Activated CD4-positive, alpha-beta T cell treated with anti-CD3 and anti-CD28 coated beads, Interleukin-2, amount 10 ng/mL, durations not matched to agents 24 days and 14 days (primary cell): ENCODE results near the gene GGACT. TPM values are rescaled to one million over a fixed set of nuclear protein-coding genes. Genes with fewer than 3 reads are reported as not detected.
"Not testable (repeated sequence)": the region's sequence is repeated elsewhere in the genome, so short reads cannot be mapped to it uniquely, and the experiment has no call there.

ENCODE experiments used
- DNase-seq: peaks from one replicate; pipeline ENCODE4 v3.0.0; 2022
- H3K27ac Mint-ChIP-seq: one replicate; pipeline ENCODE4 v1.8.0; 2022; ENCODE audit warnings: mild to moderate bottlenecking, mixed read lengths
- H3K27me3 Mint-ChIP-seq: one replicate; pipeline ENCODE4 v1.8.0; 2022; ENCODE audit warnings: mixed read lengths
- H3K36me3 Mint-ChIP-seq: one replicate; pipeline ENCODE4 v1.8.0; 2022; ENCODE audit warnings: low read depth, mild to moderate bottlenecking, mixed read lengths
- H3K4me1 Mint-ChIP-seq: one replicate; pipeline ENCODE4 v1.8.0; 2021; ENCODE audit warnings: mixed read lengths
- H3K4me3 Mint-ChIP-seq: one replicate; pipeline ENCODE4 v1.8.0; 2022; ENCODE audit warnings: mild to moderate bottlenecking, moderate library complexity, mixed read lengths
- H3K9me3 Mint-ChIP-seq: one replicate; pipeline ENCODE4 v1.8.0; 2021; ENCODE audit warnings: mixed read lengths
- intact Hi-C: fragments of 100-400 bp; cut with micrococcal nuclease; formaldehyde crosslinking; loops from one replicate; pipeline ENCODE4 v1.15.1; 2023
- total RNA-seq: library from RNA; stranded (reverse); gene quantifications from 2 replicates; pipeline ENCODE4 v1.2.3, GENCODE V29; 2022

Gene GGACT
- total RNA-seq: 4.4 and 5.9 TPM in 2 replicates

DNA sequence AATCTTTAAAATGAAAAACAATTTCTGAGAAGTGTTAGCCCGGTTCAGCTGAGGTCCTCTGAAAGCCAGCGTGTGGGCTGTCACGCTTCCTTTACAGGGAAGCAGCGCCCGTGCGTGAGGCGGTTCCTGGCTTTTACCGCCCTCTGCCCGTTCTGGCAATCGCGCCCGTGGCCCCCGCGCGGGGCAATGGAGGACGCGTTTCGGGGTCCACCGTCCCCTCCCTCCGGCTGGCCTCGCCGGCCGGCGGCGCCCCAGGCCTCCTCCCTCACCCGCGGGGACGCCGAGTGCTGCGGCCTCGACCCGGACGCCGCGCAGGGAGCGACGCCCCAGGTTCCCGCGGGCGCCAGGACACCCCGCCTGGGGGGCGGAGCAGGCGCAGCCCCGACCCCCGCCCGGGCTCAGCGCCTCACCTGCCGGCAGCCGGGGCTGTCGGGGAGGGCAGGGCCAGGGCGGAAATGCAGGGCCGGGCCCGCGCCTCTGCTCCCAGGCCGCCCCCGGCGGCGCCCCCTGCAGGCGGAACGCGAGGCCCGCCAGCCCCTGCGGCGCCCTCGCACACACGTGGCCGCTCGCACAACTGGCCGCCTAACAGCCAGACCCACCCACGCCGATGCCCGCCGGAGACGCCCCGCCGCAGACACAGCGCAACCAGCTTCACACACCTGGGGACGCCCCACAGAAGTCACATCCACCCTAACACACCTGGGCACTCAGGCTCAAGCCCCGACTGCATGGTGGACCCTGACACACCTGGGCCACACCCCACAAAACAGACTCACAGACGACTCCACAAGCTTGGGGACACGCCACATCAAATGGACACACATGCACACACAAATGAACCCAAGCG, at the start of gene GGACT:
TSS of gene GGACT (minus strand) at position 459 of the 847 bp plus-strand sequence. CDS start 56,198 bp downstream, outside the sequence.
- DNase-seq: peak; percentile 95
- Mint-ChIP-seq H3K27me3 (no peaks in the 10 kb centered on the region), H3K4me3 (peak within 1 kb of the TSS; percentile 84), H3K27ac (peak within 1 kb of the TSS; percentile 96), H3K9me3 (peaks cover 11% of the 10 kb centered on the region), H3K36me3 (no peaks in the 10 kb centered on the region), H3K4me1 (peaks cover 44% of the 10 kb centered on the region)
- intact Hi-C loops: loop anchor here (1.0 to 10.0 kb wide), 4 partner anchors 16 to 1806 kb away; no protein-coding TSS in a partner anchor

DNA sequence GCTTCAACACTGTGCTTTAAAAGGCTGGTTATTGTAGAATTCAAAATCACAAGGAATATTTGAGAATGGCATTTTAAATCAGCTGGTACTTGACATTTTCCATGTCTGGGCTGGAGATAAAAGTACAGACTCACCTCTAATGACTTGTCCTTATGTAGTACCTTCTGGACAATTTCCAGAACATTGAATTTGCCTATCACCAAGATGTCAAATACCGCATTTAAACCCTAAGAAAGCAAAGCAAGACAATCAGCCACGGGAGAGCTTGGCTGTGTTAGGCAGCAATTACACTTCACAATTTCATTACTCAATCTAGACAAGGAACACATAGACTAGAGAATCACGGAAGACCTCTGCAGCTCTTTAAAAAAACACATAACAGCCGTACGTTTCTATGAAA, 49.2 kb upstream of the GGACT start:
- Mint-ChIP-seq H3K27me3 (no peaks in the 10 kb centered on the region), H3K27ac (no peak overlapping the region), H3K4me3 (no peak overlapping the region), H3K4me1 (no peaks in the 10 kb centered on the region), H3K36me3 (peaks cover 46% of the 10 kb centered on the region), H3K9me3 (no peaks in the 10 kb centered on the region)
- intact Hi-C loops: no loop called here
- DNase-seq: no peak

DNA sequence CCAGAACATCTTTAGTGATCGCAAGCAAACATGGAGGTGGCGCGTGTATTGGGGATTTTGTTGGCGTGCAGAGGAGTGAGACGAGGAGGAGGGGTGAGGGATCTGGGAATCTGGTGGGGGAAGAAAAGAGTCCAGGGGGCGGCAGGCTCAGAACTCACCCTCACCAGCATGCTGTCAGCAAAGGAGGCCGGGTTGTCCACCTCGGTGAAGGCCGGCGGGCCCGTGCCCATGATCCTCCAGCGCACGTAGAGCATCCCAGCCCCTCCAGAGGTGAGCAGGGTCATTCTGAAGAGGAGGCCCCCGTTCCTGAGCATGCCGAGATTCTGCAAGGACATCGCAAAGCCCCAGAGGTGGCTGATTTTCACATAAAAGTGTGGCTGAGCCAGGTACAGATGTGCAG, 48.8 kb upstream of the GGACT start:
- intact Hi-C loops: no loop called here
- Mint-ChIP-seq H3K27ac (no peak overlapping the region), H3K36me3 (peaks cover 46% of the 10 kb centered on the region), H3K4me1 (no peaks in the 10 kb centered on the region), H3K4me3 (no peak overlapping the region), H3K27me3 (no peaks in the 10 kb centered on the region), H3K9me3 (no peaks in the 10 kb centered on the region)
- no peak for DNase-seq

DNA sequence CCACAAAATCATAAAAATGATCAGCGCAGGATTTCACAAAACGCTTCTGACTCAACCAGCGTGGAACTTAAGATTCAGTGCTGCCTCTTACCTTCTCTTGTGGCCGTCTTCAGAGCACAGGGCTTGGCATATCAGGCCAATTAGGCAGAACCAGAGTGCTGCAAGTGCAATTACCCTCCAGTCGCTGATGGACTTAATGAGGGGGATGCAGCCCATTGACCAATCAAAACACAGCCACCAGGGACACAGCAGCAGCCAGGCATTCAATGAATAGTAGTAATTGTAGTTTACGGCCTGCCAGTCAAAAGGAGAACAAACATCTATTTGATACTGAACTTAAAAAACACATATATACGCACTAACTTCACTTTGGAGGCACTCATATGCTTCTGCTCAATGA, 47.9 kb upstream of the GGACT start:
- no peak for DNase-seq
- intact Hi-C loops: no loop called here
- H3K4me1 Mint-ChIP-seq: no peaks in the 10 kb centered on the region
- no peak overlapping the region for H3K4me3 Mint-ChIP-seq
- peaks cover 43% of the 10 kb centered on the region for H3K36me3 Mint-ChIP-seq
- H3K9me3 Mint-ChIP-seq: no peaks in the 10 kb centered on the region
- H3K27me3 Mint-ChIP-seq: no peaks in the 10 kb centered on the region
- H3K27ac Mint-ChIP-seq: no peak overlapping the region

DNA sequence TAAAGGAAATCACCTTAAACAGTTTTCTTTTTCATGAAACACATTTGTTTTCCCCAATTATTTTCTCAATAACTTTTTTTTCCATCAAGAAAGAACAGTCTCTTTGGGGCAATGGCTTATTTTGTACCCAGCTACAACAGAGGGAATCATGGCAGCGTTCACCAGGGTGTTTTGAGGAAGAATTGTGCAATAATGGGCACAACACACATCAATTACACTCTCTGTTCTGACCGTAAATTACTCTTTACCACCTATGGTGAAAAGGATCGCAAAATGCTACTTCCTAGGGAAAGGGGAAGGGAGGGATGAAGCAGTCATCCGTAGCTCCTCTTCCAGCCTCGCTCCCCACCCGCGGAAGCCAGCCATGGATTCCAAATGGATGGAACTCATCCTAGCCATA, 47.4 kb upstream of the GGACT start:
- DNase-seq: no peak
- Mint-ChIP-seq H3K4me3 (no peak overlapping the region), H3K27me3 (no peaks in the 10 kb centered on the region), H3K9me3 (no peaks in the 10 kb centered on the region), H3K36me3 (peaks cover 39% of the 10 kb centered on the region), H3K27ac (no peak overlapping the region), H3K4me1 (no peaks in the 10 kb centered on the region)
- intact Hi-C loops: no loop called here

DNA sequence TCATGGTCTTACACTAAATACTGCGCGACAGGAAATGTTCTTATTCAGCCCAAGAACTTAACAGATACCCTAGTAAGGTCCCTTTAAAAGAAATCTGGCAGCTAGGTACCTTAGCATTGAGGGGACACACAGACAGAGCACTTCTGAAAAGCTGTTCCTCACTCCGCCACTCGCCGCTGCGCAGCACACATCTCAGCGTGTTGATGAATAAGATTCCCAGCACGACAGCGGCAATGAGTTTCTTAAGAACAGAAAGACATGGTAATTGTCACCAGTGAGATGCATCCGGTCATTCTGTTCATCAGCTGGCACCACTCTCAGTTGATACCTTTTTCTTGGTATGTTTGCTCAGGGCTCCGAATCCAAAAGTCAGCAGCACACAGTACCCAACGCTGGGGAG, 46.1 kb upstream of the GGACT start:
- Mint-ChIP-seq H3K4me1 (no peaks in the 10 kb centered on the region), H3K27me3 (no peaks in the 10 kb centered on the region), H3K9me3 (no peaks in the 10 kb centered on the region), H3K27ac (no peak overlapping the region), H3K36me3 (peaks cover 45% of the 10 kb centered on the region), H3K4me3 (no peak overlapping the region)
- intact Hi-C loops: no loop called here
- no peak for DNase-seq

DNA sequence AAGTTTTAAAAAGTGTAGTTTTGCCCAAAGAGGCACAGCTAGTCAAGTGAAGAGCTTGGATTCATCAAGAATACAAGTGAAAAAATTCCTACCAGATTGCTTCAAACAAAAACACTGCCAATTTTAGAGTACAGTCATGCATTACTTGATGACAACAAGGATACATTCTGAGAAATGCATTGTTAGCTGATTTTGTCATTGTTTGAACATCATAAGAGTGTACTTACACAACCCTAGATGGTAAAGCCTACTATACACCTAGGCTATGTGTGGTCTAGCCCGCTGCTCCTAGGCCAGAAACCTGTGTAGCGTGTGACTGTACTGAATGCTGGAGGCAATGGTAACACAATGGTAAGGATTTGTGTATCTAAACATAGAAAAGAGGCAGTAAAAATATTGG, 44.9 kb upstream of the GGACT start:
- Mint-ChIP-seq H3K27ac (no peak overlapping the region), H3K36me3 (peaks cover 51% of the 10 kb centered on the region), H3K27me3 (no peaks in the 10 kb centered on the region), H3K9me3 (no peaks in the 10 kb centered on the region), H3K4me1 (no peaks in the 10 kb centered on the region), H3K4me3 (no peak overlapping the region)
- no peak for DNase-seq
- intact Hi-C loops: no loop called here

DNA sequence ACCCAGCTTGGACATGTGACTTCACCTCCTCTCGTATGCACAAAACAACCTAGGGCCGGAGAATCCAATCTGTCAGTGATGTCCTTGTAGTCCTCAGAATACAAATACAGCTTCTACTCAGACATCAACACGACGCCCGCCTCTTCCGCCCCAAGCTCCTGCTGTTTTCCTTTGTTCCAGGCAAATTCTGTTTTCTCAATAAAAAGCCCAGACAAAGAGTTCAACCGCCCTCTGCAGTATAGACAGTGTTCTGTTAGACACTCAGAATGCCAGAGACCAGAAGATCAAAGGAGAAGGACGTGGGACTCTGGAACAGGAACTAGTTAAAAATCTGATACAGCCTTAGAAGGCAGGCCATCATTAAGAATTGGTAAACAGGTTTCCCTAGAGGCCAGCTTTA, 42.0 kb upstream of the GGACT start:
- no peak for DNase-seq
- Mint-ChIP-seq H3K27ac (no peak overlapping the region), H3K27me3 (no peaks in the 10 kb centered on the region), H3K4me3 (no peak overlapping the region), H3K36me3 (peaks cover 56% of the 10 kb centered on the region), H3K9me3 (no peaks in the 10 kb centered on the region), H3K4me1 (no peaks in the 10 kb centered on the region)
- intact Hi-C loops: no loop called here

DNA sequence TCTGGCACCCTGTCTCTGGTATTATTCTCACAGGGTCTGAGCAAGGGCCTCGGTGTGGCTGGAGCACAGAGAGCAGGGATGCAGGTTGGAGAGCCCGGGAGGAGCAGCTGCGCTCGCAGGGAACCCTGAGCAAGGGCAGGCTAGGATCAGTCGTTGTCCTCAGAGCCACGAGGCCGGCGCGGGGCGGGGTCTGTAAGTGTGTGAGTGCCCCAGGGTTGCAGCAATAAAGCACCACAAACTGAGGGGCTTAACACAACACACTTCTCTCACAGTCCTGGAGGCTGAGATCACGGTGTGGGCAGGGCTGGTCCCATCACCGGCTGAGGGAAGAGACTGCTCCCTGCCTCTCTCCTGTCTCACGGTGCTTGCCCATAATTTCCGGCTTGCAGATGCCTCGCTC, 38.5 kb upstream of the GGACT start:
- Mint-ChIP-seq H3K4me3 (no peak overlapping the region), H3K27me3 (no peaks in the 10 kb centered on the region), H3K4me1 (no peaks in the 10 kb centered on the region), H3K27ac (no peak overlapping the region), H3K9me3 (no peaks in the 10 kb centered on the region), H3K36me3 (peaks cover 65% of the 10 kb centered on the region)
- DNase-seq: no peak
- intact Hi-C loops: no loop called here

DNA sequence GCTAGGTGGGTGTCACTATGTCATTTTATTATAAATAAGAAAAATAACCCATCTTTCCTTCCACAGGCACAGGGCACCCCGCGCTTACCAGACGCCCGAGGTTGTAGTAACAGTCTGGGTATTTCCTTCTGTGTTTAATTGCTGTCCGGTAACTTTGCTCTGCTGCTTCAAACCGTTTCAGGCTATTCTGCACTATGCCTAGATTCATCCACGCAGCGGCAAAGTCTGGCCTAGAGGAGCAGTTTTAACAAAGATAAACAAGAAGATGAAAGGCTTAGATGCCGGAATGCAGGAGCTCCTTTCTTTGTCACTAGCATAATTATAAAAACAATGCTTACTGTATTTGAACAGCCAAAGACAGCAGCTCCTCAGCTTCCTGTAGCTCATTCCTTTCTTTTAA, 36.9 kb upstream of the GGACT start:
- Mint-ChIP-seq H3K36me3 (peaks cover 70% of the 10 kb centered on the region), H3K4me3 (no peak overlapping the region), H3K9me3 (peaks cover 3% of the 10 kb centered on the region), H3K27ac (no peak overlapping the region), H3K27me3 (no peaks in the 10 kb centered on the region), H3K4me1 (peaks cover 1% of the 10 kb centered on the region)
- DNase-seq: no peak
- intact Hi-C loops: no loop called here

DNA sequence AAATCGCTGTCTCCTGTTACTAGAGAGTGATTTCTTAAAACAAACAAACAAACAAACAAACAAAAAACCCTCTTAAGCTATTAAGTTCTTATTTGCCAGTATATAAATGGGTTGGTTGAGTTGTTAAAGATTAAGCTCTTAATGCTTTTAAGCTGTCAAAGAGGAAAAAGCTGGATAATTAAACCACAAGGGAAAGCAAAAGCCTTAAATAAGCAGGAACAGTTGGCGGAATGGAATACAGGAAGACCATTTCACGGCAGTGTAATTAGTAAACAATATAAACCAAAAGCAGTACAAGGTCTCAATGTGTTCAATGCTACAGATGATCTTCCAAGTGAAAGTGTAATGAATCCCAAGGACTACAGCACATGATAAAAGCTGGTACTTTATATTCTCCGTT, 32.2 kb upstream of the GGACT start:
- no peak overlapping the region for H3K27ac Mint-ChIP-seq
- H3K4me3 Mint-ChIP-seq: no peak overlapping the region
- H3K27me3 Mint-ChIP-seq: no peaks in the 10 kb centered on the region
- peaks cover 3% of the 10 kb centered on the region for H3K9me3 Mint-ChIP-seq
- intact Hi-C loops: no loop called here
- no peak for DNase-seq
- H3K4me1 Mint-ChIP-seq: peaks cover 7% of the 10 kb centered on the region
- H3K36me3 Mint-ChIP-seq: peaks cover 49% of the 10 kb centered on the region

DNA sequence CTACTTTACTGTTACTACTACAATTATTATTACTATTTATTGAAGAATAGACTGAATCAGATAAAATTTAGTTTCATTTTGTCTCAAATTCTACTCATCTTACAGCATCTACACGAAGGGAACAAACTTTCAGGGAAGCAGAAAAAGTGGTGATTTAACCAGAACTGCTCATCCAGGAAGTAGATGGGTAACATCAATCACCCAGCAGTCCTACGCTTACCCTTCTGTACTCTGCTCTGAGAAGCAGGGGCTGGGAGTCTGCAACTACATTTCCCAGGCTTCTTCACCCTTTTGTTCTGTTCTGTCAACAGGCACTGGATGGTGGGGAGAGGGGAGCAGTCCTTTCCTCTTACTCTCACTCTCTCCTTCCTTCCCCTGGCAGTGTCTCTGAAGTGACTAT, 31.4 kb upstream of the GGACT start:
- H3K4me3 Mint-ChIP-seq: no peak overlapping the region
- H3K27me3 Mint-ChIP-seq: no peaks in the 10 kb centered on the region
- H3K36me3 Mint-ChIP-seq: peaks cover 44% of the 10 kb centered on the region
- H3K9me3 Mint-ChIP-seq: peaks cover 3% of the 10 kb centered on the region
- intact Hi-C loops: no loop called here
- peaks cover 7% of the 10 kb centered on the region for H3K4me1 Mint-ChIP-seq
- H3K27ac Mint-ChIP-seq: peak overlapping the region; percentile 1
- no peak for DNase-seq

DNA sequence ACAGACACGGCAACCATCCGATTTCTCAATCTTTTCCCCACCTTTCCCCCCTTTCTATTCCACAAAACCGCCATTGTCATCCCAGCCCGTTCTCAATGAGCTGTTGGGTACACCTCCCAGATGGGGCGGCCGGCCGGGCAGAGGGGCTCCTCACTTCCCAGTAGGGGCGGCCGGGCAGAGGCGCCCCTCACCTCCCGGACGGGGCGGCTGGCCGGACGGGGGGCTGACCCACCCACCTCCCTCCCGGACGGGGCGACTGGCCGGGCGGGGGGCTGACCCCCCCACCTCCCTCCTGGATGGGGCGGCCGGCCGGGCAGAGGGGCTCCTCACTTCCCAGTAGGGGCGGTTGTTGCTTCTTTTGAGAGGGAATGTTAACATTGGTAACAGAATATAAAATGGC, 30.3 kb upstream of the GGACT start:
- H3K4me1 Mint-ChIP-seq, H3K9me3 Mint-ChIP-seq, H3K27me3 Mint-ChIP-seq, intact Hi-C loops, DNase-seq, H3K4me3 Mint-ChIP-seq, H3K27ac Mint-ChIP-seq: not testable (repeated sequence)
- H3K36me3 Mint-ChIP-seq: peaks cover 37% of the 10 kb centered on the region

DNA sequence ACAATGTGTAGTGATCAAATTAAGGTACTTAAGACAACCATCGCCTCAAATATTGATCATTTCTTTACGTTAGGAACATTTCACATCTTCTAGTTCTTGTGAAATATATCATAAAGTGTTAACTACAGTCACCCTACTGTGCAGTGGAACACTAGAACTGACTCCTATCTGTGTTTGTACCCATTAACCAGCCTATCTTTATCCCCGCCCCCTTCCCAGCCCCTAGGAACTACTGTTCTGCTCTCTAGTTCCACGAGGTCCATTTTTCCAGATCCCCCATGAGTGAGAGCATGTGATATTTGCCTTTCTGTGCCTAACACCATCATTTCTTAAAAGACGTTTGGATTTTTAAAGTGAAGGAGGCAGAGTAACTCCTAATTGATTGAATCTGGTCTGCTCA, 24.4 kb upstream of the GGACT start:
- intact Hi-C loops: no loop called here
- Mint-ChIP-seq H3K27me3 (no peaks in the 10 kb centered on the region), H3K9me3 (peaks cover 3% of the 10 kb centered on the region), H3K4me3 (no peak overlapping the region), H3K4me1 (peaks cover 23% of the 10 kb centered on the region), H3K36me3 (peaks cover 27% of the 10 kb centered on the region), H3K27ac (no peak overlapping the region)
- no peak for DNase-seq
